HEK293 (cell line): ENCODE data around the gene PSMD9.

Source experiments
- CTCF ChIA-PET: fragments of 350-600 bp; formaldehyde crosslinking; extraction: SDS; loops from one replicate; lab custom pipeline; 2021; ENCODE audit warnings: antibody characterized with exemption; lab: Yijun Ruan, JAX
- POLR2A ChIA-PET: fragments of 300-600 bp; formaldehyde crosslinking; extraction: SDS; loops from one replicate; lab custom pipeline; 2020; ENCODE audit warnings: antibody characterized with exemption, inconsistent platforms; lab: Yijun Ruan, JAX
- H3K27ac ChIP-seq: fragments of 200-500 bp; sonication (Bioruptor generic); 2 replicates; pipeline ENCODE4 v1.5.1; 2014; ENCODE audit warnings: low read depth, low read length, control low read depth, inconsistent platforms; ENCODE audit errors: extremely low read depth
- H3K36me3 ChIP-seq, 2 experiments: fragments of 200-500 bp in 1 of 2; sonication (Bioruptor generic) in 1 of 2; 1 replicate in 1 of 2; 2 replicates in 1 of 2; pipeline ENCODE4 v1.5.1; 2014 to 2017; ENCODE audit warnings: inconsistent platforms in 2 of 2, low read length in 2 of 2; ENCODE audit not compliant: control insufficient read depth in 2 of 2, insufficient read depth in 1 of 2
- H3K4me1 ChIP-seq: fragments of 200-500 bp; sonication (Bioruptor generic); 2 replicates; pipeline ENCODE4 v1.5.1; 2014; ENCODE audit warnings: mild to moderate bottlenecking, low read length, inconsistent platforms; ENCODE audit not compliant: control insufficient read depth, insufficient read depth
- H3K4me3 ChIP-seq: 2 replicates; pipeline ENCODE4 v1.5.1; 2011; ENCODE audit warnings: low read depth, mild to moderate bottlenecking, control low read depth, low read length, moderate library complexity
- H3K9me3 ChIP-seq: fragments of 200-500 bp; sonication (Bioruptor generic); 2 replicates; pipeline ENCODE4 v1.5.1; 2014; ENCODE audit warnings: low read depth, low read length, inconsistent platforms; ENCODE audit not compliant: control insufficient read depth, insufficient read depth
- BCL11A ChIP-seq: fragments of 450-650 bp; formaldehyde crosslinking; IDR thresholded peaks from 2 replicates; pipeline ENCODE4 v1.5.1; 2016; ENCODE audit warnings: low read depth, missing biosample characterization, missing genetic modification characterization
- GLIS2 ChIP-seq: fragments of 450-650 bp; formaldehyde crosslinking; IDR thresholded peaks from 2 replicates; pipeline ENCODE4 v1.5.1; 2016; ENCODE audit warnings: missing biosample characterization, missing genetic modification characterization
- HOXA7 ChIP-seq: sonication (generic); formaldehyde crosslinking; IDR thresholded peaks from 2 replicates; pipeline ENCODE4 v1.8.1; 2022; ENCODE audit warnings: missing genetic modification reagents, borderline replicate concordance
- HOXC10 ChIP-seq: sonication (generic); formaldehyde crosslinking; IDR thresholded peaks from 2 replicates; pipeline ENCODE4 v1.8.1; 2023; ENCODE audit warnings: mild to moderate bottlenecking, missing genetic modification reagents
- KLF9 ChIP-seq: fragments of 450-650 bp; formaldehyde crosslinking; IDR thresholded peaks from 2 replicates; pipeline ENCODE4 v1.5.1; 2016; ENCODE audit warnings: missing biosample characterization, missing genetic modification characterization, low read depth
- MYNN ChIP-seq: fragments of 450-650 bp; formaldehyde crosslinking; IDR thresholded peaks from 2 replicates; pipeline ENCODE4 v1.5.1; 2016; ENCODE audit warnings: missing biosample characterization, missing genetic modification characterization, borderline replicate concordance
- PRDM1 ChIP-seq: fragments of 450-650 bp; formaldehyde crosslinking; IDR thresholded peaks from 2 replicates; pipeline ENCODE4; 2016; ENCODE audit warnings: missing biosample characterization, missing genetic modification characterization
- SCRT1 ChIP-seq: fragments of 450-650 bp; formaldehyde crosslinking; IDR thresholded peaks from 2 replicates; pipeline ENCODE4 v1.5.1; 2016; ENCODE audit warnings: missing biosample characterization, missing genetic modification characterization, borderline replicate concordance
- ZBTB1 ChIP-seq: fragments of 450-650 bp; formaldehyde crosslinking; IDR thresholded peaks from 2 replicates; pipeline ENCODE4 v1.5.1; 2016; ENCODE audit warnings: missing biosample characterization, missing genetic modification characterization
- ZBTB17 ChIP-seq: fragments of 450-650 bp; formaldehyde crosslinking; IDR thresholded peaks from 2 replicates; pipeline ENCODE4 v1.5.1; 2016; ENCODE audit warnings: missing biosample characterization, missing genetic modification characterization
- ZNF169 ChIP-seq: fragments of 450-650 bp; formaldehyde crosslinking; IDR thresholded peaks from 2 replicates; pipeline ENCODE4 v1.5.1; 2016; ENCODE audit warnings: missing biosample characterization, missing genetic modification characterization
- ZNF211 ChIP-seq: fragments of 450-650 bp; formaldehyde crosslinking; IDR thresholded peaks from 2 replicates; pipeline ENCODE4 v1.5.1; 2016; ENCODE audit warnings: low read depth, missing biosample characterization, missing genetic modification characterization
- ZNF24 ChIP-seq: fragments of 450-650 bp; formaldehyde crosslinking; IDR thresholded peaks from 2 replicates; pipeline ENCODE4 v1.5.1; 2016; ENCODE audit warnings: missing biosample characterization, missing genetic modification characterization
- ZNF341 ChIP-seq: fragments of 450-650 bp; formaldehyde crosslinking; IDR thresholded peaks from 2 replicates; pipeline ENCODE4; 2016; ENCODE audit warnings: low read depth, missing biosample characterization, missing genetic modification characterization
- ZNF433 ChIP-seq: fragments of 450-650 bp; formaldehyde crosslinking; IDR thresholded peaks from 2 replicates; pipeline ENCODE4 v1.5.1; 2016; ENCODE audit warnings: missing biosample characterization, missing genetic modification characterization, low read depth
- ZNF623 ChIP-seq: fragments of 450-650 bp; formaldehyde crosslinking; IDR thresholded peaks from 2 replicates; pipeline ENCODE4 v1.5.1; 2016; ENCODE audit warnings: missing biosample characterization, missing genetic modification characterization
- ZNF707 ChIP-seq: fragments of 450-650 bp; formaldehyde crosslinking; IDR thresholded peaks from 2 replicates; pipeline ENCODE4 v1.5.1; 2016; ENCODE audit warnings: missing biosample characterization, missing genetic modification characterization
- ZNF776 ChIP-seq: fragments of 450-650 bp; formaldehyde crosslinking; IDR thresholded peaks from 2 replicates; pipeline ENCODE4 v1.5.0; 2017; ENCODE audit warnings: missing biosample characterization, missing genetic modification characterization, borderline replicate concordance
- ZNF843 ChIP-seq: fragments of 450-650 bp; formaldehyde crosslinking; IDR thresholded peaks from 2 replicates; pipeline ENCODE4 v1.5.1; 2016; ENCODE audit warnings: missing biosample characterization, missing genetic modification characterization
- ZSCAN23 ChIP-seq: fragments of 450-650 bp; formaldehyde crosslinking; IDR thresholded peaks from 2 replicates; pipeline ENCODE4 v1.5.1; 2016; ENCODE audit warnings: missing biosample characterization, missing genetic modification characterization
- TF ChIP-seq, protein P1 (sequence below): fragments of 450-650 bp; formaldehyde crosslinking; IDR thresholded peaks from 2 replicates; pipeline ENCODE4 v1.5.1; 2016; ENCODE audit warnings: missing biosample characterization, missing genetic modification characterization
- TF ChIP-seq, protein P2 (sequence below): fragments of 450-650 bp; formaldehyde crosslinking; optimal IDR thresholded peaks from 2 replicates; pipeline ENCODE3; 2016; ENCODE audit warnings: missing biosample characterization, mild to moderate bottlenecking, missing genetic modification characterization
- TF ChIP-seq, protein P3 (sequence below): fragments of 450-650 bp; IDR thresholded peaks from 2 replicates; pipeline ENCODE4 v1.5.1; 2018; ENCODE audit warnings: missing biosample characterization, missing genetic modification characterization
- TF ChIP-seq, protein P4 (sequence below): fragments of 450-650 bp; formaldehyde crosslinking; IDR thresholded peaks from 2 replicates; pipeline ENCODE4 v1.5.1; 2017; ENCODE audit warnings: missing biosample characterization, mild to moderate bottlenecking, missing genetic modification characterization, moderate library complexity

Gene PSMD9

DNA sequence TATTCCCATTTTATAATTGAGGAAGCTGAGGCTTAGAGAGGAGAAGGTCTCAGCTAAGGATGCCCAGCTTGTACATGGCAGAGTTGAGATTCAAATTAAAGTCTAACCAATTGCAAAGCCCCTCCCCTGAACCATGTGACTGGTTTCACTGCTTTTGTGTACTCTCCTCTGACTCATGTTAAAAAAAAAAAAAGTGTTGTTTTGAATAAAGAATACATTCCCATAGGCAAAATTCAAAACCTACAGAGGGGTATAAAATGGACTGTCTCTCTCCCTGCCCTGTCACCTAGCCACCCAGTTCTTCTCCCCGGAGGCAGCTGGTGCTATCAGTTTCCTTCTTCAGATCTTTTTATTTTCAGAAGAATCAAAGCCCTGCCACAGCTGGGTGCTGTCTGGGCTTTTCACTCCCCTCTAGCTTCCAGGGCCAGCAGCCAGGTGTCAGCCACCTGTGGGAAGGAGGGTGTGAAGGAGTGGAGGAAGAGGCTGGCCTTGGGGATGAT lies 5.4 kb downstream of the PSMD9 start (continued):
- TF ChIP-seq SCRT1 (tag by site-specific recombination): peak; percentile 75; the same call in 1 of the 2 replicates
- 0 out of 2 replicates have a peak, but pooled peaks have one; percentile 16 for TF ChIP-seq PRDM1
- no peak for TF ChIP-seq ZNF211
- TF ChIP-seq HOXC10 (CRISPR knock-in tag): no peak
- no peak for TF ChIP-seq MYNN (tag by site-specific recombination)

DNA sequence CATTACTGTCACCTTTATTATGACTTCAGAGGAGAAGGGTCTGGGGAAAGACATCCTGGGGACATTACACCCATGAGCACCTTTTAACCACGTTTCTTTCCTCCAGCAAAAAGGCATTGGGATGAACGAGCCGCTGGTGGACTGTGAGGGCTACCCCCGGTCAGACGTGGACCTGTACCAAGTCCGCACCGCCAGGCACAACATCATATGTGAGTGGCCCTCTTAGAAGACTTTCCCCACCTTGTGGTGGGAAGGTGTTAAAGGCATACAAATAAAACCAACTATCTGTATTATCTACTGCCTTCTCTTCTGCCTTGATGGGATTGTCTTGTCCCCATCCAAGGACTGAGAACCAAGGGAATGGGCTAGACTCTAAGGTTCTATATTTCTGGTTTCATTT lies 6.0 kb downstream of the PSMD9 start:
- TF ChIP-seq ZNF24 (tag by site-specific recombination) (no peak), ZNF623 (tag by site-specific recombination) (no peak), HOXA7 (CRISPR knock-in tag) (no peak), KLF9 (no peak), ZNF169 (tag by site-specific recombination) (no peak), ZNF707 (tag by site-specific recombination) (no peak), ZBTB17 (tag by site-specific recombination) (no peak), ZSCAN23 (tag by site-specific recombination) (no peak), ZNF776 (tag by site-specific recombination) (no peak), ZBTB1 (tag by site-specific recombination) (no peak), GLIS2 (tag by site-specific recombination) (no peak), ZNF843 (no peak), BCL11A (no peak), ZNF433 (no peak), ZNF341 (tag by site-specific recombination) (no peak)
- TF ChIP-seq, protein P1, sequence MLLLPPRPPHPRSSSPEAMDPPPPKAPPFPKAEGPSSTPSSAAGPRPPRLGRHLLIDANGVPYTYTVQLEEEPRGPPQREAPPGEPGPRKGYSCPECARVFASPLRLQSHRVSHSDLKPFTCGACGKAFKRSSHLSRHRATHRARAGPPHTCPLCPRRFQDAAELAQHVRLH (tag by site-specific recombination): no peak
- TF ChIP-seq, protein P2, sequence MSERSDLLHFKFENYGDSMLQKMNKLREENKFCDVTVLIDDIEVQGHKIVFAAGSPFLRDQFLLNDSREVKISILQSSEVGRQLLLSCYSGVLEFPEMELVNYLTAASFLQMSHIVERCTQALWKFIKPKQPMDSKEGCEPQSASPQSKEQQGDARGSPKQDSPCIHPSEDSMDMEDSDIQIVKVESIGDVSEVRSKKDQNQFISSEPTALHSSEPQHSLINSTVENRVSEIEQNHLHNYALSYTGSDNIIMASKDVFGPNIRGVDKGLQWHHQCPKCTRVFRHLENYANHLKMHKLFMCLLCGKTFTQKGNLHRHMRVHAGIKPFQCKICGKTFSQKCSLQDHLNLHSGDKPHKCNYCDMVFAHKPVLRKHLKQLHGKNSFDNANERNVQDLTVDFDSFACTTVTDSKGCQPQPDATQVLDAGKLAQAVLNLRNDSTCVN (tag by site-specific recombination): no peak
- TF ChIP-seq, protein P3, sequence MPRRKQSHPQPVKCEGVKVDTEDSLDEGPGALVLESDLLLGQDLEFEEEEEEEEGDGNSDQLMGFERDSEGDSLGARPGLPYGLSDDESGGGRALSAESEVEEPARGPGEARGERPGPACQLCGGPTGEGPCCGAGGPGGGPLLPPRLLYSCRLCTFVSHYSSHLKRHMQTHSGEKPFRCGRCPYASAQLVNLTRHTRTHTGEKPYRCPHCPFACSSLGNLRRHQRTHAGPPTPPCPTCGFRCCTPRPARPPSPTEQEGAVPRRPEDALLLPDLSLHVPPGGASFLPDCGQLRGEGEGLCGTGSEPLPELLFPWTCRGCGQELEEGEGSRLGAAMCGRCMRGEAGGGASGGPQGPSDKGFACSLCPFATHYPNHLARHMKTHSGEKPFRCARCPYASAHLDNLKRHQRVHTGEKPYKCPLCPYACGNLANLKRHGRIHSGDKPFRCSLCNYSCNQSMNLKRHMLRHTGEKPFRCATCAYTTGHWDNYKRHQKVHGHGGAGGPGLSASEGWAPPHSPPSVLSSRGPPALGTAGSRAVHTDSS: no peak
- TF ChIP-seq, protein P4, sequence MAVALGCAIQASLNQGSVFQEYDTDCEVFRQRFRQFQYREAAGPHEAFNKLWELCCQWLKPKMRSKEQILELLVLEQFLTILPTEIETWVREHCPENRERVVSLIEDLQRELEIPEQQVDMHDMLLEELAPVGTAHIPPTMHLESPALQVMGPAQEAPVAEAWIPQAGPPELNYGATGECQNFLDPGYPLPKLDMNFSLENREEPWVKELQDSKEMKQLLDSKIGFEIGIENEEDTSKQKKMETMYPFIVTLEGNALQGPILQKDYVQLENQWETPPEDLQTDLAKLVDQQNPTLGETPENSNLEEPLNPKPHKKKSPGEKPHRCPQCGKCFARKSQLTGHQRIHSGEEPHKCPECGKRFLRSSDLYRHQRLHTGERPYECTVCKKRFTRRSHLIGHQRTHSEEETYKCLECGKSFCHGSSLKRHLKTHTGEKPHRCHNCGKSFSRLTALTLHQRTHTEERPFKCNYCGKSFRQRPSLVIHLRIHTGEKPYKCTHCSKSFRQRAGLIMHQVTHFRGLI (tag by site-specific recombination): no peak
- TF ChIP-seq, all 188 proteins: peak for 0
- ChIA-PET CTCF (interaction anchor here (0.7 to 9.9 kb wide), 5 partner anchors 98 to 191 kb away, joined by 3 to 154 read pairs (median 4); partner anchors contain the start of gene RHOF), POLR2A (no interaction called here)
- H3K9me3 ChIP-seq: no peaks in the 10 kb centered on the region
- no peak overlapping the region for H3K4me3 ChIP-seq
- H3K27ac ChIP-seq: no peak overlapping the region
- H3K36me3 ChIP-seq: peaks cover 35 to 42% of the 10 kb centered on the region in 2 experiments
- H3K4me1 ChIP-seq: peaks cover 10% of the 10 kb centered on the region; the same call in 1 of the 2 replicates
